Dedifferentiated amniotic fluid mesenchymal stem cell (primary cell): Measurements from ENCODE around the gene ZBTB11.
"Not testable (repeated sequence)": the region's sequence is repeated elsewhere in the genome, so short reads cannot be mapped to it uniquely, and the experiment has no call there.

ENCODE experiments used
- DNase-seq: peaks from one replicate; pipeline ENCODE4 v3.0.0-alpha.2; 2016; ENCODE audit errors: extremely low spot score

The ZBTB11 gene

GRCh38 chr3:101676765-101677435 lies at the start of gene ZBTB11:
ZBTB11 (minus strand) TSS chr3:101677132; CDS start chr3:101676914, 218 bp downstream.
- DNase-seq = peak; percentile 100

GRCh38 chr3:101725890-101726275 lies 49.0 kb upstream of the ZBTB11 start:
- no peak for DNase-seq

- DNase-seq = no peak
These were observed 48.4 kb upstream of the ZBTB11 start for GRCh38 chr3:101725194-101725889.

- peak; percentile 95 for DNase-seq
These were observed 47.6 kb upstream of the ZBTB11 start, which contains the start of gene CEP97 for GRCh38 chr3:101724329-101725193. CEP97 (plus strand) TSS chr3:101724614; CDS start chr3:101724677, 63 bp downstream.

GRCh38 chr3:101722394-101723173 lies 45.7 kb upstream of the ZBTB11 start:
- no peak for DNase-seq

- no peak for DNase-seq
These were observed 44.2 kb upstream of the ZBTB11 start for GRCh38 chr3:101720851-101721840.

- no peak for DNase-seq
These were observed 42.8 kb upstream of the ZBTB11 start for GRCh38 chr3:101719604-101720185.

GRCh38 chr3:101718455-101718854 lies 41.5 kb upstream of the ZBTB11 start:
- DNase-seq = no peak

- no peak for DNase-seq
These were observed 32.2 kb upstream of the ZBTB11 start for GRCh38 chr3:101709126-101709525.

GRCh38 chr3:101704639-101705038 lies 27.7 kb upstream of the ZBTB11 start:
- not testable (repeated sequence) for DNase-seq

- DNase-seq = no peak
These were observed 26.2 kb upstream of the ZBTB11 start for GRCh38 chr3:101703169-101703568.

GRCh38 chr3:101702726-101703125 lies 25.8 kb upstream of the ZBTB11 start:
- DNase-seq = no peak

- no peak for DNase-seq
These were observed 25.0 kb upstream of the ZBTB11 start for GRCh38 chr3:101701696-101702634.

GRCh38 chr3:101695779-101696372 lies 18.9 kb upstream of the ZBTB11 start:
- DNase-seq = peak; percentile 68

- not testable (repeated sequence) for DNase-seq
These were observed 17.9 kb upstream of the ZBTB11 start for GRCh38 chr3:101694836-101695235.

GRCh38 chr3:101693540-101693939 lies 16.6 kb upstream of the ZBTB11 start:
- DNase-seq = not testable (repeated sequence)

GRCh38 chr3:101691685-101692671 lies 15.0 kb upstream of the ZBTB11 start:
- not testable (repeated sequence) for DNase-seq
